ENCODE data around the gene RMDN2.

DNA sequence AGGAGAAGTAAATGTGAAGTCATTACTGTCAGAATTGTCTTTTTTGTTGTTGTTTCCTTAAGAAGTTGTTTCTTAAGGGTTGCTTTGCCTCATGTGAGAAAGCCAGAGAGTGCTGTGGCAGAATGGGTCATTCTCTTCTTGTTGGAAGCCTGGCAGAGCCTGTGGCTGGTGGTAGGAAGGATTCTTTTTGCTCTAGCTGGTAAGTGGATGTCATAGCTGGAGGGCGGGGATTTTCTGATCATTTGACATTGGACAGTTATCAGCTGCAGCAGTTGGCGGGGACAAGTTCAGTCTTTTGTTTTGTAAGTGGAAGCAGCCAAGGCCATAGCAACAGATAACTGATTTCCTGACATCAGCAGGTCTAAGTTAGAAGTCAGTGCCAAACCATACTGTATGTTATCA, 5.5 kb upstream of the RMDN2 start:
- TF ChIP-seq, protein P1, sequence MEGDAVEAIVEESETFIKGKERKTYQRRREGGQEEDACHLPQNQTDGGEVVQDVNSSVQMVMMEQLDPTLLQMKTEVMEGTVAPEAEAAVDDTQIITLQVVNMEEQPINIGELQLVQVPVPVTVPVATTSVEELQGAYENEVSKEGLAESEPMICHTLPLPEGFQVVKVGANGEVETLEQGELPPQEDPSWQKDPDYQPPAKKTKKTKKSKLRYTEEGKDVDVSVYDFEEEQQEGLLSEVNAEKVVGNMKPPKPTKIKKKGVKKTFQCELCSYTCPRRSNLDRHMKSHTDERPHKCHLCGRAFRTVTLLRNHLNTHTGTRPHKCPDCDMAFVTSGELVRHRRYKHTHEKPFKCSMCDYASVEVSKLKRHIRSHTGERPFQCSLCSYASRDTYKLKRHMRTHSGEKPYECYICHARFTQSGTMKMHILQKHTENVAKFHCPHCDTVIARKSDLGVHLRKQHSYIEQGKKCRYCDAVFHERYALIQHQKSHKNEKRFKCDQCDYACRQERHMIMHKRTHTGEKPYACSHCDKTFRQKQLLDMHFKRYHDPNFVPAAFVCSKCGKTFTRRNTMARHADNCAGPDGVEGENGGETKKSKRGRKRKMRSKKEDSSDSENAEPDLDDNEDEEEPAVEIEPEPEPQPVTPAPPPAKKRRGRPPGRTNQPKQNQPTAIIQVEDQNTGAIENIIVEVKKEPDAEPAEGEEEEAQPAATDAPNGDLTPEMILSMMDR (IDR thresholded peaks at IDR 0.05), result no peak
- no peak for TF ChIP-seq ZFX (IDR thresholded peaks at IDR 0.05; ENCODE audit: borderline replicate concordance)

Data from 22Rv1 (cell line).